Parathyroid adenoma (tissue), 2 donors: Measurements from ENCODE around the gene TCAP.

Experiments used
- H2AFZ ChIP-seq: fragments of 300-600 bp; sonication (generic); one replicate; pipeline ENCODE4 v1.7.0; 2017; ENCODE audit warnings: antibody characterized with exemption, mild to moderate bottlenecking
- H3K27ac ChIP-seq: fragments of 300-600 bp; sonication (generic); one replicate; pipeline ENCODE4 v1.7.0; 2017
- H3K27me3 ChIP-seq: fragments of 300-600 bp; sonication (generic); one replicate; pipeline ENCODE4 v1.7.0; 2017; ENCODE audit warnings: low read length; ENCODE audit not compliant: control insufficient read depth, insufficient read depth
- H3K36me3 ChIP-seq: fragments of 300-600 bp; sonication (generic); one replicate; pipeline ENCODE4 v1.7.0; 2017; ENCODE audit warnings: low read length; ENCODE audit not compliant: control insufficient read depth, insufficient read depth
- H3K4me1 ChIP-seq: fragments of 300-600 bp; sonication (generic); one replicate; pipeline ENCODE4 v1.7.0; 2017; ENCODE audit warnings: control low read depth
- H3K4me2 ChIP-seq: fragments of 300-600 bp; sonication (generic); one replicate; pipeline ENCODE4 v1.7.0; 2017; ENCODE audit warnings: low read length
- H3K4me3 ChIP-seq: fragments of 300-600 bp; sonication (generic); one replicate; pipeline ENCODE4 v1.7.0; 2017; ENCODE audit warnings: low read depth, low read length
- H3K79me2 ChIP-seq: fragments of 300-600 bp; sonication (generic); one replicate; pipeline ENCODE4 v1.7.0; 2017; ENCODE audit warnings: control low read depth
- H3K9ac ChIP-seq: fragments of 300-600 bp; sonication (generic); one replicate; pipeline ENCODE4 v1.7.0; 2017; ENCODE audit warnings: mild to moderate bottlenecking
- H3K9me3 ChIP-seq: fragments of 300-600 bp; sonication (generic); one replicate; pipeline ENCODE4 v1.7.0; 2017; ENCODE audit warnings: low read length; ENCODE audit not compliant: control insufficient read depth
- TF ChIP-seq, protein P1 (sequence below): fragments of 300-600 bp; sonication (generic); IDR thresholded peaks from one replicate; pipeline ENCODE4 v1.7.0; 2017; ENCODE audit warnings: antibody characterized with exemption, mild to moderate bottlenecking
- donor health status: primary hyperparathyroidism.

Gene TCAP

DNA sequence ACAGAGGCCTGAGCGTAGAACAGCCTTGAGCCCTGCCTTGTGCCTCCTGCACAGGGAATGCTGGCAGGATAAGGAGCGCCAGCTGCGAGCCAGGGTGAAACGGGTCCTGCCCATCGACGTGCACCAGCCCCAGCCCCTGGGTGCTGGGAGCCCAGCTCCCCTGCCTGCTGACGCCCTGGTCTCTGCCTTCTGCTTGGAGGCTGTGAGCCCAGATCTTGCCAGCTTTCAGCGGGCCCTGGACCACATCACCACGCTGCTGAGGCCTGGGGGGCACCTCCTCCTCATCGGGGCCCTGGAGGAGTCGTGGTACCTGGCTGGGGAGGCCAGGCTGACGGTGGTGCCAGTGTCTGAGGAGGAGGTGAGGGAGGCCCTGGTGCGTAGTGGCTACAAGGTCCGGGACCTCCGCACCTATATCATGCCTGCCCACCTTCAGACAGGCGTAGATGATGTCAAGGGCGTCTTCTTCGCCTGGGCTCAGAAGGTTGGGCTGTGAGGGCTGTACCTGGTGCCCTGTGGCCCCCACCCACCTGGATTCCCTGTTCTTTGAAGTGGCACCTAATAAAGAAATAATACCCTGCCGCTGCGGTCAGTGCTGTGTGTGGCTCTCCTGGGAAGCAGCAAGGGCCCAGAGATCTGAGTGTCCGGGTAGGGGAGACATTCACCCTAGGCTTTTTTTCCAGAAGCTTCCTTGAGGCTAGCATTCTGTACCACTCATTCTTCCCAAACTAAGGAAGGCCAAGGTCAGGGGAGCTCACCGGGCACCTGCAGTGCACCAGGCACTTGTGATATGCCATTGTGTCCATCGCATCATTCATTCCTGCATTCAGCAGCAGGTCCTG lies 5.0 kb downstream of the TCAP start:
- peaks cover 45% of the 10 kb centered on the region for H3K4me1 ChIP-seq
- no peak overlapping the region for H3K4me3 ChIP-seq
- H3K27ac ChIP-seq = no peak overlapping the region
- no peak overlapping the region for H3K9ac ChIP-seq
- no peaks in the 10 kb centered on the region for H3K27me3 ChIP-seq
- H3K36me3 ChIP-seq = no peaks in the 10 kb centered on the region
- no peaks in the 10 kb centered on the region for H3K9me3 ChIP-seq
- no peaks in the 10 kb centered on the region for H3K79me2 ChIP-seq
- TF ChIP-seq, protein P1, sequence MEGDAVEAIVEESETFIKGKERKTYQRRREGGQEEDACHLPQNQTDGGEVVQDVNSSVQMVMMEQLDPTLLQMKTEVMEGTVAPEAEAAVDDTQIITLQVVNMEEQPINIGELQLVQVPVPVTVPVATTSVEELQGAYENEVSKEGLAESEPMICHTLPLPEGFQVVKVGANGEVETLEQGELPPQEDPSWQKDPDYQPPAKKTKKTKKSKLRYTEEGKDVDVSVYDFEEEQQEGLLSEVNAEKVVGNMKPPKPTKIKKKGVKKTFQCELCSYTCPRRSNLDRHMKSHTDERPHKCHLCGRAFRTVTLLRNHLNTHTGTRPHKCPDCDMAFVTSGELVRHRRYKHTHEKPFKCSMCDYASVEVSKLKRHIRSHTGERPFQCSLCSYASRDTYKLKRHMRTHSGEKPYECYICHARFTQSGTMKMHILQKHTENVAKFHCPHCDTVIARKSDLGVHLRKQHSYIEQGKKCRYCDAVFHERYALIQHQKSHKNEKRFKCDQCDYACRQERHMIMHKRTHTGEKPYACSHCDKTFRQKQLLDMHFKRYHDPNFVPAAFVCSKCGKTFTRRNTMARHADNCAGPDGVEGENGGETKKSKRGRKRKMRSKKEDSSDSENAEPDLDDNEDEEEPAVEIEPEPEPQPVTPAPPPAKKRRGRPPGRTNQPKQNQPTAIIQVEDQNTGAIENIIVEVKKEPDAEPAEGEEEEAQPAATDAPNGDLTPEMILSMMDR = no peak
- H2AFZ ChIP-seq = no peak overlapping the region
- no peak overlapping the region for H3K4me2 ChIP-seq

DNA sequence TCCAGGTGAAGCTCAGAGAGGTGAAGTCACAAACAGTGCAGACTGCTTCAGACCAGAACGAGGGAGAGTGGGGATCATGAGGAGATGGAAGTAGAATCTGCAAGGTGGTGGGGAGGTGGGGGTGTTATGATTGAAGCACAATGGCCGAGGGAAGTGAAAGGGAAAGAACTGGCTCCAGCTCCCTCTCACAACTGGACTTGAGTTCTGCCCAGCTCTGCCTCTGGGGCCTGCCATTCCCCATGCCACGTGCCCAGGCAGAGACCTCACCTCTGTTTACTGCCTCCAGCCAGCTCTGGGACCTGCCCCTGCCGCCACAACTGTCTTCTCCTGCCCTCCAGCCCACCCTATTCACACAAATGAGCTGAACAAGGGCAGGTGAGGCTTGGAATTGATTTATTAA lies 5.6 kb downstream of the TCAP start:
- Histone ChIP-seq H3K36me3 (no peaks in the 10 kb centered on the region), H3K9ac (no peak overlapping the region), H3K27me3 (no peaks in the 10 kb centered on the region), H2AFZ (no peak overlapping the region), H3K27ac (no peak overlapping the region), H3K79me2 (no peaks in the 10 kb centered on the region), H3K9me3 (no peaks in the 10 kb centered on the region), H3K4me2 (no peak overlapping the region), H3K4me1 (peaks cover 45% of the 10 kb centered on the region), H3K4me3 (no peak overlapping the region)
- TF ChIP-seq, protein P1 = no peak

DNA sequence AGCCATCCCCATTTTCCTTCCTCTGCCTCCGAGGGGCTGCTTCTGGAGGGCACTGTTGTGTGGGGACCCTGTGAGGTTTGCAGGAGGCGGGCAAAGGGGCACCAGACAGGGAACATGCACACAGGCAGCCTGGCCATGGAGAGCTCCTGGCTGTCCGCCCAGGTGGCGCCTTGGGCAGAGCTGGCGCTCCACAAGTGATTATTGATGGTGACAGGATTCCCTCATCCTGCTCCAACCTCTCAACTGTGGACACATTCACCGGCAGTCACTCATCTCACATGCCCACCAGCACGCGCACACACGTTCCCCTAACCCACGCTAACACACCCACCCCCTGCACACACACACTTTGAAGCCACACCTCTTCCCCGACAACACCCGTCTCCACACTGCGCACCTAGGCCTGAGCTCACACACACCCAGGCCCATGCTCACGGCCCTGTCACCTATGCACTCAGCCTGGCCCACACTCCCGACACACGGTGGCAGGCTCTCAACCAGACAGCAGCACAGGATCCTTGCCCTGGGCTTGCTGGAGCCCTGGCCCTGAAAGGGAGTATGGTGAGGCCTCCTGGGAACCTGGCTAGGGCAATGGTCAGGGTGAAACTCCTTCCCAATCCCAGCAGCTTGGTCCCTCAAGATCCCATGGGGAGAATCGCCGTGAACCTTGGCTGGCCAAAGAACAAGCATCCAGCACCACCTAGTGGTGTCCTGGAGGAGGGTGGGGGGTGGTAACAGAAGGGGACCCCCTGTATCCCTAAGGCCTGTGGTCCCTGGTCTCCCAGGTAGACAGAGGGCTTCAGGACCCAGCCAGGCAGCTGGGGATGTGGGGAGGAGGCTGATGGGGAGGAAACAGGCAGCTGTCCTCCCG lies 6.7 kb downstream of the TCAP start:
- Histone ChIP-seq H3K27ac (peak overlapping the region; percentile 39), H3K4me2 (no peak overlapping the region)

DNA sequence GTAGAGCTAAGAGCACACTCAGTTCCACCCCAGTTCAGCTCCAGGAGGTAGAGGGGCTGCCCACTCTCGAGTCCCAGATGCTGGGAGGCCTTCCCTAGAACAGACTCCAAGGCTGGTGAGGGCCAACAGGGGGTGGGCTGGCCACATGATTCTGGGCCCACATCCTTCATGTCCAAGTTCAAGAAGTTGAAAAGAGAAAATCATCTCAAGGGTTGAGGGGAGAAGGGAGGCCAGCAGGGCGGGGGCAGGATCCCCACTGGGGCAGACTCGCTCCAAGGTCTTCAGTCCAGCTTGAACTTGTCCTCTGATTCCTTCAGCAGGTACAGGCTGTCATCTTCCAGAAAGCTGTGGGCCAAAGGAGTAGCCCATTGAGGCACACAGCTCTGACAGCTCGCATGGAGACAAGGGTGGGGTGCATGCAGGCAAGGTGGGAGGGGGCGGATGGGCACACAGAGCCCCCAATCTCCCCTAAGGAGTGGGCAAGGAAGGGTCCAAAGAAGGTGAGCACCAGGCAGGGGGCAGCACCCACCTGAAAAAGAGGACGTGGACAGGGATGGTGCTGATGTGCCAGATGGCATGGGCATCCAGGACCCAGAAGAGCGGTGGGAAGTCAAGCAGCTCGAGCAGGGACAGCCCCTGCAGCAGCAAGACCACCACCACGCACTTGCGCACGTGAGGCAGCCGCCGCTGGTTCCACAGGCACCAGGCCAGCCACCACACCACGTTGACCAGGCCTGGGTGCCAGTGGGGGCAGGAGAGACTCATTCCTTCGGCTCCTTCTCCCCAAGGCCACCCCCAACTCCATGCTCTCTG lies 7.6 kb downstream of the TCAP start:
- H3K27ac ChIP-seq = peak overlapping the region; percentile 39

More for the DNA sequence above, 6.7 kb downstream of the TCAP start:
- no peaks in the 10 kb centered on the region for H3K36me3 ChIP-seq
- no peaks in the 10 kb centered on the region for H3K9me3 ChIP-seq
- H3K9ac ChIP-seq = no peak overlapping the region
- no peak overlapping the region for H3K4me3 ChIP-seq
- H3K4me1 ChIP-seq = peaks cover 45% of the 10 kb centered on the region
- H2AFZ ChIP-seq = no peak overlapping the region
- TF ChIP-seq, protein P1 = peak; percentile 72
- no peaks in the 10 kb centered on the region for H3K27me3 ChIP-seq
- H3K79me2 ChIP-seq = no peaks in the 10 kb centered on the region

More for the DNA sequence above, 7.6 kb downstream of the TCAP start:
- Histone ChIP-seq H3K4me3 (no peak overlapping the region), H3K4me2 (no peak overlapping the region), H3K79me2 (no peaks in the 10 kb centered on the region), H3K9me3 (no peaks in the 10 kb centered on the region), H3K9ac (no peak overlapping the region), H3K27me3 (no peaks in the 10 kb centered on the region), H3K36me3 (no peaks in the 10 kb centered on the region), H3K4me1 (peaks cover 43% of the 10 kb centered on the region), H2AFZ (no peak overlapping the region)
- TF ChIP-seq, protein P1 = no peak
